Inflammatory macrophage treated with lipopolysaccharide for 4 hours (primary cell): ENCODE measurements around the gene VAT1L.

Experiments
- DNase-seq: peaks from one replicate; pipeline ENCODE4 v3.0.0-alpha.2; 2020

Gene VAT1L

GRCh38 chr16:78002915-78003538 is 214.7 kb downstream of the VAT1L start:
- DNase-seq = peak; percentile 80

GRCh38 chr16:78004517-78004916 is 216.2 kb downstream of the VAT1L start:
- no peak for DNase-seq

- DNase-seq = peak; percentile 1
Measured at GRCh38 chr16:78005881-78006280, 217.5 kb downstream of the VAT1L start.

- DNase-seq = no peak
Measured at GRCh38 chr16:78007121-78007520, 218.8 kb downstream of the VAT1L start.

- no peak for DNase-seq
Measured at GRCh38 chr16:78022347-78023060, 234.1 kb downstream of the VAT1L start, which contains the start of gene CLEC3A. CLEC3A (plus strand) TSS chr16:78022548; CDS start chr16:78022627, 79 bp downstream.

- no peak for DNase-seq
Measured at GRCh38 chr16:78024159-78024558, 235.8 kb downstream of the VAT1L start.

GRCh38 chr16:78025631-78026030 is 237.3 kb downstream of the VAT1L start:
- no peak for DNase-seq

- DNase-seq = no peak
Measured at GRCh38 chr16:78028018-78028417, 239.7 kb downstream of the VAT1L start.
